Hindlimb muscle (tissue), 1 donor: ENCODE results near the gene COL26A1. TPM values are rescaled to one million over a fixed set of nuclear protein-coding genes. Genes with fewer than 3 reads are reported as not detected.
"Not testable (repeated sequence)": the region's sequence is repeated elsewhere in the genome, so short reads cannot be mapped to it uniquely, and the experiment has no call there.

Experiments used
- DNase-seq: peaks from one replicate; pipeline ENCODE4 v3.0.0-alpha.2; 2013
- polyA plus RNA-seq: library from polyadenylated mRNA; unstranded; fragments of 120-200 nt; gene quantifications from one replicate; pipeline ENCODE4 v1.2.1, GENCODE V29; 2013; ENCODE audit not compliant: insufficient read length

COL26A1 gene
- polyA plus RNA-seq, 1 donor: 2.4 TPM

DNA sequence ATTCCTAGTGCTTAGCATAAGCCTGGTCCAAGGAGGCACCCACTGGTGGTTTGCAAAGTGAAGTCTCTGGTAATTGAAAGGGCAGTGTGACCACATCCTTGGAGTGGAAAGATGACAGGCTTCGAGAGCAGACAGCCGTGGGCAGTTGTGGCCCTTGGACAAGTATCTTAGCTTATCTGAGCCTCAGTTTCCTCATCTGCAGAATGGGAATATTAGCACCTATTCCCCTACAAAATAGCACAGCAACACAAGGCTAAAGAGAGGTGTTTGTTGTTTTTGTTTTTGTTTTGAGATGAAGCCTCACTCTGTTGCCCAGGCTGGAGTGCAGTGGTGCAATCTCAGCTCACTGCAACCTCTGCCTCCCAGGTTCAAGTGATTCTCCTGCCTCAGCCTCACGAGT, 237.1 kb downstream of the COL26A1 start:
- no peak for DNase-seq

DNA sequence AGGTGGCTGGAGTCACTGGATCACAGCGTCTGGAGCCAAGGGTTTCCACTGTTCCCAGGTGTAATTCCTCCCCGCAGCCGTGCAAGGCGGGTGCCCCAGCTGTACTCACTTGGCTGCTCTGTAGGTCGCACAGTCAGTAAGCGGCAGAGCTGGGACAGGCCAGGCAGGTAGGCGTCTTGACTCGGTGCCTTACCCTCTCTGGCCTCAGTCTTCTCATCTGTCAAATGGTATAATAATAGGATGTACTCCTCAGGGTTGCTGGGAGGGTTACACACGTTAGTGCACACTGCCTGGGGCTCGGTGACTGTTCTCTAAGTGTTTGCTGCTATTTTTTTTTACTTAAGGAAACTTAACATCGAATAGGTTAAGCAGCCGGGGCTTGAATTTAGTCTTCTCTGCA, 239.4 kb downstream of the COL26A1 start:
- no peak for DNase-seq

GRCh38 chr7:101602484-101603241, 240.0 kb downstream of the COL26A1 start:
- peak; percentile 77 for DNase-seq

- no peak for DNase-seq
Measured at GRCh38 chr7:101604331-101604933, 241.8 kb downstream of the COL26A1 start.

DNA sequence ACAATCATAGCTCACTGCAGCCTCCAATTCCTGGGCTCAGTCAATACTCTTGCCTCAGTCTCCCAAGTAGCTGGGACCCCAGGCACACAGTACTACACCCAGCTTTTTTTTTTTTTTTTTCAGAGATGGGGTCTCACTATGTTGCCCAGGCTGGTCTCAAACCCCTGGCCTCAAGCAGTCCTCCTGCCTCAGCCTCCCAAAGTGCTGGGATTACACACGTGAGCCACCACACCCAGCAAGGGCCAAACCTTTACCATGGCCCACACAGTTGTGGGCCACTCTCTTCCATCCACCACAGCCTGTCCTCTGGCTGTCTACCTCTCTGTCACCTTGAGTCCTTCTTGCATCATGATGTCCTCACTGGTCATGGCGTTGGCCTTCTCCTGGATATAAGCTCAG, 242.3 kb downstream of the COL26A1 start:
- not testable (repeated sequence) for DNase-seq

DNA sequence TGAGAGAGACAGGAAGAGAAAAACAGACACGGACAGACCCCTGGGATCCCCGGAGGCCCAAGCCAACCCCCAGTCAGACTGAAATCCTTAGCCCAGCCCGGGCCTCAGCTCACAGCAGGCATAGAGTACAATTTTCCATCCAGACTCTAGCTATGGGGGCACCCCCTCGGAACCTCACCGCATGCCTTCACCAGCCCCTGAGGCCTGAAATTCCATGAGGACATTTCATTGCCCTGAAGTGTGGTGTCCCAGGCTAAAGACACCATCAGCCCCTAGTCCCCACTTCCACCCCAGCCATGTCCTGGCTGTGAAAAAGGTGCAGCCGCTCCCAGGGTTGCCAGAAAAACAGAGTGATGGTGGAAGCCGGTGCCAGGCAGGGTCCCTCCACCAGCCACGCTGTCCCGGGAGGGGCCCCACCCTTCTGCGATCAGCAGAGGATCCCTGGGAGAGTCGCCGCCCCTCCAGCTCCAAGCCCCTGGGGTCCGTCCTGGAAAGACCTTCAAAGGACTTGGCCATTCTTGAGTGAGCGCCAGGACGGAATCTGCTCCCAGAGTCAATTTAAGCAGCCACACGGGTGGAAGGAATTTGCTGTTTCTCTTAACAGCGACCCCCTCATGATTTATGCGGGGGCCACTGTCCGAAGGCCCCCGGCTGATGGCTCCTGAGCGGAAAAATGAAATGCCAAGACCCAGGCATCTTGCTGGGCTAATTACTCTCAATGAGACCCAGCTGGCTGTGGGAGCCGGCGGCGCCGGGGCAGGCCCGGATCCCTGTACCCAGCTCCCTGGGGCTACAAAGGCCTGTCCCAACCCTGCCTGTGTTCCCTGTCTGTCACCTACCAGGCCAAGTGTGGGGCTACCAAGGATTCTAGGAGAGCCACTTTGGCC, 243.2 kb downstream of the COL26A1 start:
- DNase-seq: no peak

GRCh38 chr7:101606498-101606923, 243.8 kb downstream of the COL26A1 start:
- no peak for DNase-seq

Other genes starting within 250 kb of the COL26A1 start
- 5.7 TPM for gene SERPINE1, start 235.8 kb upstream of the COL26A1 start, polyA plus RNA-seq
- gene AP1S1, start 208.4 kb upstream of the COL26A1 start, polyA plus RNA-seq: 20.5 TPM
- not detected for gene VGF, start 197.3 kb upstream of the COL26A1 start, polyA plus RNA-seq
- gene NAT16, start 182.6 kb upstream of the COL26A1 start, polyA plus RNA-seq: not detected
- gene MOGAT3, start 161.8 kb upstream of the COL26A1 start, polyA plus RNA-seq: not detected
- 48.7 TPM for gene PLOD3, start 145.3 kb upstream of the COL26A1 start, polyA plus RNA-seq
- 48.3 TPM for gene ZNHIT1, start 144.7 kb upstream of the COL26A1 start, polyA plus RNA-seq
- gene CLDN15, start 125.1 kb upstream of the COL26A1 start, polyA plus RNA-seq: 7.5 TPM
- 133 TPM for gene FIS1, start 117.8 kb upstream of the COL26A1 start, polyA plus RNA-seq
- 26.6 TPM for gene IFT22, start 41.1 kb upstream of the COL26A1 start, polyA plus RNA-seq